IPS-15b (cell line): ENCODE measurements around the gene LGALS9B.
"Not testable (repeated sequence)": the region's sequence is repeated elsewhere in the genome, so short reads cannot be mapped to it uniquely, and the experiment has no call there.

ENCODE experiments used
- H3K27me3 ChIP-seq: one replicate; pipeline ENCODE4 v1.6.1; 2013; ENCODE audit warnings: low read length; ENCODE audit not compliant: control insufficient read depth, insufficient read depth
- H3K36me3 ChIP-seq: one replicate; pipeline ENCODE4 v1.6.1; 2013; ENCODE audit warnings: low read length; ENCODE audit not compliant: control insufficient read depth, insufficient read depth
- H3K4me1 ChIP-seq: one replicate; pipeline ENCODE4 v1.6.1; 2013; ENCODE audit warnings: mild to moderate bottlenecking, low read length; ENCODE audit not compliant: control insufficient read depth, insufficient read depth
- H3K4me3 ChIP-seq: one replicate; pipeline ENCODE4 v1.5.1; 2013; ENCODE audit warnings: low read depth, low read length
- H3K9ac ChIP-seq: one replicate; pipeline ENCODE4 v1.6.1; 2013; ENCODE audit warnings: low read depth, mild to moderate bottlenecking, low read length
- H3K9me3 ChIP-seq: one replicate; pipeline ENCODE4 v1.6.1; 2013; ENCODE audit warnings: mild to moderate bottlenecking, low read length; ENCODE audit not compliant: control insufficient read depth, insufficient read depth

Gene LGALS9B

DNA sequence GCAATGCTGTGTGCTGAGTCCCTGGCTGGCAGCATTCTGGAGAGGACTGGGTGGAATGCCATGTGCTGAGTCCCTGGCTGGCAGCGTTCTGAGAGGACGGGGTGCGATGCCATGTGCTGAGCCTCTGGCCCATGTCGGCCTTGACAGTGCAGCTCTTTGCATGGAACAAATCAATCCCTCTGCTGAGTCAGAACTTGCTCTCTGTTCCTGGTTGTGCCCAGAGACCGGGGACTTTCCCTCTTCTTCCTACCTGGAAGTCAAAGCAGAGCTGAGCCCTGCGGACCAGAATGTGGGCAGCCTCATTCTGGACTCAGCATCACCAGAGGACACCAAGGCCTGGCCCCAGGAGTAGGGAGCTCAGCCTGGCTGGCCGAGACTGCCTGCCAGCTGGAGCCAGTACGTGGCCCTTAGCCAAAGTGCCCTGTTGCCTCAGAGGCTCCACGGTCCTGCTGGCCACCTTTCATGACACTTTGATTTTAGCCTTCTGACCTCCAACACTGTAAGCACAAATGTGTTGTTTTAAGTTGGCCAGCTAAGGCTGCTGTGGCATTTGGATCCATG, 2.4 kb downstream of the LGALS9B start:
- H3K4me1 ChIP-seq = not testable (repeated sequence)

DNA sequence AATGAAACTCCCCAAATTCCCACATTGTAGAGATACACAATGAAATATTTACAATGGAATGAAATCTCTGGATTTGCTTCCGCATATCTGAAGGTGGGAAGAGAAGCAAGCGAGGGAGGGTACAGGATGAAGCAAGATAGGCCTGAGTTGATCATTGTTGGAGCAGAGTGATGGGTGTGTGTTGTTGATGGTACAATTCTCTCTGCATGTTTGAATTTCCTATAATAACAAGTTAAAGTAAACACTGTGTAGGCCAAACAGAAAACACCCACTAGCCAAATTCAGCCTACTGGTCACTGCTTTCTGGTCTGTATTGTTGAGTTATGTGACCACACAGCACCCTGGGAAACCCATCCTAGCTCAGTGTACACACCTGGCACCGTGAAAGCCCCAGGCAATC, 5.2 kb downstream of the LGALS9B start:
- H3K36me3 ChIP-seq, H3K4me3 ChIP-seq, H3K27me3 ChIP-seq, H3K9me3 ChIP-seq, H3K9ac ChIP-seq, H3K4me1 ChIP-seq: not testable (repeated sequence)

More for the DNA sequence above, 2.4 kb downstream of the LGALS9B start:
- H3K4me3 ChIP-seq, H3K36me3 ChIP-seq, H3K27me3 ChIP-seq, H3K9me3 ChIP-seq, H3K9ac ChIP-seq: not testable (repeated sequence)

DNA sequence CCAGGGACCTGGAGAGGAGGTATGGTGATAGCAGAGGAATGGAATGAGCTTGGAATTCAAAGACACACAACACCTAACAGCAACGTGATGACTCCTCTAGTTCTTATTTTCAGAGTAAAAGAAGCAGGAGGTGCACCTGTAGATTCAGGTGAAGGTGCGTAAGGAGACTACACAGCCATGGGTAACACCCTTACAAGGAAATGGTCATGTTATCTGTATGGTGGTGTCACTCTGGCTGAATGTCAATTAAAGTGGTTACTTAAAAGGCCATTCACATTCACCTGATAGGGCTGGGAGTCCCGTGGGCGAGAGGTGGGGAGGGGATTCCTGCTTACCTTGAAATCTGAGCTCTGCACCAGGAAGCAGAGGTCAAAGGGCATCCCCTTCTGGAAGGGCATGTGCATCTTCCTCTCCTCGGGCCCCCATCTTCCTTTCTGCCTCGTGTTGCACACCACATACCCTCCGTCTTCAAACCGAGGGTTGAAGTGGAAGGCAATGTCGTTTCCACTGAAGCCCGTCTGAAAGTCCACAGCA, 9.4 kb downstream of the LGALS9B start:
- H3K9me3 ChIP-seq, H3K4me1 ChIP-seq, H3K36me3 ChIP-seq, H3K27me3 ChIP-seq, H3K9ac ChIP-seq, H3K4me3 ChIP-seq: not testable (repeated sequence)

DNA sequence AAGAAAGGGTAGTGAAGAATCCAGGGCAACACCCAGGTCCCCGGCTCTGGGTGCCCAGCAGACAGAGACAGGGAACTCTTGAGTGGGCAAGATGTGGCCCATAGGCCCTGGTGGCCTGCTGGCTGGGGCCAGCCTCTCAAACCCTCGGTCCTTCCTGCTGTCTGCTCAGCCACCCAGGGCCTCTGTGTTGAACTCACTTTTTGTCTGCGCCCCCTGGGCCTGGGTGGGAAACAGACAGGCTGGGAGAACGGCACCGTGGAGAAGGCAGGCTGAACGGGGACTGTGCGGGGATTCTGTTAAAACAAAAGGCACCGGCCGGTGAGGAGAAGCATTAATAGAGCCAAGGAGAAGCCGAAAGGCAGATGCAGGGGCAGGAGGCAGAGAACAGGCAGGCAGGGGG, 12.2 kb downstream of the LGALS9B start:
- not testable (repeated sequence) for H3K9ac ChIP-seq, H3K4me1 ChIP-seq, H3K27me3 ChIP-seq, H3K36me3 ChIP-seq, H3K9me3 ChIP-seq, H3K4me3 ChIP-seq

DNA sequence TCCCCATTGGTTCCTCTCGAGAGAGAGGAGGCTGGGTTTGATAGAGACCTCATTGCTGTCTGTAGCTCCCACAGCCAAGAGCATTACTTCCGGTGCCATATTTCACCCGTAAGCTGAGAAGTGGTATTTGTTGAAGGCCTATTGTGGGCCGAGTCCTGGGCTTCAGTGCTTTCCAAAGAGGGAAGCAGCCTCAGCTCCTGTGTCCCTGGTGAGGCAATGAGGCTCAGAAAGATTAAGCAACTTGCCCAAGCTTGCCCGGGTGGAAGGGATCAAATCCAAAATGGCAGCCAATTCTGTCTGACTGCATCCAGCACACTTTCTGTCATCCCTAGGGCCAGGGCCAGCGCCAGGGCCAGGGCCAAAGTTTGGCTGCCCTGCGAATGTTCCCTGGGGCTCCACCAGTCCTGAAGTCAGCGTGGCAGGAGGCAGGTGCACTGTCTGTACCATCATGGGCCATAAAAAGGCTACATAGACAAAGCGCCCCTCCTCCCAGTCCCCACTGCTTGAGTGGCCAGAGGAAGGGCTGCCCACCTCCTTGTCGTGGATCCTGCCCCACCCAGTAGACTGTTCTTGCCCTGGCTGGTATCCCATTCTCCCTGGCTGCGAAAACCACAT, 13.4 kb downstream of the LGALS9B start:
- H3K9ac ChIP-seq, H3K36me3 ChIP-seq, H3K4me1 ChIP-seq, H3K9me3 ChIP-seq, H3K4me3 ChIP-seq, H3K27me3 ChIP-seq: not testable (repeated sequence)

DNA sequence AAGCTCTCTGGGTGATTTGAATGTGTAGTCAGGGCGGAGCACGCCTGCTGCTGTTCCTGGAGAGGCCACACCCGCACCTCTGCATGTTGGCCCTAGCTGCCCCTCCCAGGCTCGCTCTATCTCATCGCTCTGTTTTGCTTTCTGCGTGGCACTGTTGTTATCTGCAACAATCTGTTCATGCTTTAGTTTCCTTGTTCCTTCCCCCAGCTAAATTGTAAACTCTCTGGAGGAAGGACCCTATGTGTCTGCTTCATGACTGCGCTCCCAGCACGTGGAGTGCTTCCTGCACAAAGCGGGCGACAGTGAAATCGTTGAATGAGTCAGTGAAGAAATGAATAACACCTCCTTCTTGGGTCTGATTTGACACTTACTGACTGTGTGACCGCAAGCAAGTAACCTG, 16.5 kb downstream of the LGALS9B start:
- not testable (repeated sequence) for H3K36me3 ChIP-seq, H3K27me3 ChIP-seq, H3K4me1 ChIP-seq, H3K9me3 ChIP-seq, H3K9ac ChIP-seq, H3K4me3 ChIP-seq

DNA sequence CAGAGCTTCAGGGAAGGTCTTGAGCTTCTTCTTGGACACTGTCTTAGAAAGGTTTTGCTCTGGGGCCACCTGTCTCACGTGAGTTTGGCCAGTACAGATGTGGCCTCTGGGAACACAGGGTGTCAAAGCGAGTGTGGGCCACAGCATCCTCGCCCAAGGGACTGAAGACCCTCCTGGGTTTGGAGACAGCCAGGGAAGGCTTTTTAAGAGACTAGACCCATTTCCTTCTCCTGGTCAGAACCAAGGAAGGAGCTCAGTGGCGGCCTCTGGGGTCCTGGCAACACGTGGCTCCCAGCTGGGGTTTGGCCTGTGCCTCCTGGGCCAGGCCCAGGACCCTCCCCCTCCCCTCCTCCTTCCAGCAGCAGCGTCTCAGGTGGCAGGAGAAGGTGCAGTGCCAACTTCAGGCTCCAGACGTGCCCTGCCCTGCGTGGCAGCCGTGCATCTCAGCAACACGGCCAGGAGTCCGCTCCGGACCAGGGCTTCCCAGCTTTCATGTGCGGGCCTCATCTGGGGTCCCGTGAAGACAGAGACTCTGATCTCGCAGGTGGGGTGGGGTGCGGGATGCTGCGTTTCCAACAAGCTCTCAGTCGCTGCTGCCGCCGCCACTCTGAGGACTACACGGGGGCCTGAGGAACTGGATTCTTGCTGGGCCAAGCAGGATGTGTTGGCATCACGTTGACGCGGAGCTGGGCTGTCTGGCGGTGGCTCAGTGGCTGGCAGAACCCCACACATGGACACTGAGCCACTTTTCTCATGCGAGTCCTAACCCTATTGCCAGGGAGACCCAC, 19.6 kb downstream of the LGALS9B start:
- H3K27me3 ChIP-seq, H3K9me3 ChIP-seq, H3K9ac ChIP-seq, H3K4me1 ChIP-seq, H3K36me3 ChIP-seq, H3K4me3 ChIP-seq: not testable (repeated sequence)

DNA sequence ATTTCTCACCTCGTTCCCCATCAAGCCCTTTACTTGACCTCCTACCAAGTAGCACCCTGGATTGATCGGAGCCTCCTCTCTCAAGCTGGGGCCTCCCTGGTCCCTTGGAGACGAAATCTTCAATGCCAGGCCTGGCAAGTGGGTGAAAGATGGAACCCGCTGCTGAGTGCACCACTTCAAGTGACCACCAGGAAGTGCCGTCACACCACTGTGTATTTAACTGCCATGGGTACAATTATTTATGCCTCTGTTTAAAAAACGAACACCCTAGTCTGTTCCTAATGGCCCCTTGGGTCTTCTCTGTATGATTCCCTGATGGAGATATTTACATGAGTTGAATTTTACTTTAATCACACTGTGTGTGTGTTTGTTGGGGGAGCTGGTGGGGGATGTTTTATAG, 20.4 kb downstream of the LGALS9B start:
- H3K4me1 ChIP-seq, H3K9me3 ChIP-seq, H3K9ac ChIP-seq, H3K4me3 ChIP-seq, H3K27me3 ChIP-seq, H3K36me3 ChIP-seq: not testable (repeated sequence)

DNA sequence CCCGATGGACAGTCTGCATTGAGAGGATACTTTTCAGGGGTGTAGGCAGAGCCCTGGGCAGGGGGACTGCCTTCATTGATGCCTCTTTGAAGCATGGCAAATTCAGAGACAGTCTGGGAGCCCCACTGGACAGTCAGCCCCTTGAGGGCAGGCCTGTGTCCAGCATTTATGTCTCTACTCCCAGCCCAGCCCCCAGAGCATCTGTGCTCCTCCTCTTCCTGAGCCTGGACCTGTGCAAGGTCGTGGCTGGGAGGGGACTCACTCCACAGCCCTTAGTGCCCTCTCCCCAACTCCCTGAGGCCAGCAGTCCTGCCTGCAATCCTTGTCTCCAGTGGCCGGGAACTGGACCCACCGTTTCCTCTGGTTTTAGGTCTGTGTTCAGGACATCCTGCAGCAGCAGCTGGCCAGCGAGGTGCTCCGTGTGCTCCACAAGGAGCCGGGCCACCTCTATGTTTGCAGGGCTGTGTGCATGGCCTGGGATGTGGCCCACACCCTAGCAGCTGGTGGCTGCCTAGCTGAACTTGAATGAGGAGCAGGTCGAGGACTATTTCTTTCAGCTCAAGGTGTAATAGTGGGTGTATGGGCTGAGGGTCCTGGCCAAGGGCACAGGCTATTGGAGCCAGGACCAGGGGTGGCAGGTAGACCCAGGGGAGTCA, 22.6 kb downstream of the LGALS9B start:
- H3K4me1 ChIP-seq, H3K27me3 ChIP-seq, H3K4me3 ChIP-seq, H3K9ac ChIP-seq, H3K9me3 ChIP-seq, H3K36me3 ChIP-seq: not testable (repeated sequence)

DNA sequence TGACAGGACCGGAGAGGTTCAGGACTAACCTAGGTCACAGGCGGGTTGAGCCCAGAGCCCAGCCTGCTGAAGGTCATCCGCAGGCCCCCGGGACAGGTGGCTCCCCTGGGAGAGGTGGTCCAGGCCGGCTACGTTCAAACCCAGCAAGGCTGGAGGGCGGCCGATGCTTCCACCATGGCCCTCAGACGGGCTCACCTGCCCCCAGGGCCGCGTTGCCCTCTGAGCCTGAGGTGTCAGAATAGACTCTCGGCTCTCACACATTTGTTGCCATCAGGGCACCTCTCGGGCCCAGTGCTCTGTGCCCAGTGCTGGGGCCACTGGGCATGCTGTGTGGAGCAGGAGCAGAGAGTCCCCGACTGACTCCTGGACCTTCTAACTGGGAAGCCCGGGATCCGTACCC, 23.2 kb downstream of the LGALS9B start:
- not testable (repeated sequence) for H3K4me3 ChIP-seq, H3K4me1 ChIP-seq, H3K9me3 ChIP-seq, H3K27me3 ChIP-seq, H3K36me3 ChIP-seq, H3K9ac ChIP-seq

DNA sequence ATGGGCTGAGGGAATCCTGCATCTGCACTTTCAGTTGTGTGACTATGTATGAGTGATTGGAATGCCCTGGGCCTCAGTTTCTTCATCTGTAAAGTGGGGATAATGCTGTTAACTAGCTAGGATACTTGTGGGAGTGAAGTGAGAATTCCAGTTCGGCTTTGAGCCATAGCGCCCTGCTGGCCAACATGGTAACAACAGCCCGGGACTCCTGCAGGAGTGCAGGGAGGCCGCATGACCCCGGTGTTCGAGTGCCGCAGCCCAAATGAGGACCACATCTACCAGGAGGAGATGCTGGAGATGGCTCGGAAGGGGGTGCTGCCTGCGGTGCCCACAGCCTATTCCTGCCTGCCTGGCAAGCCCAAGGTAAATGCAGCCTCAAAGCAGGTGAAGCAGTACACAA, 23.7 kb downstream of the LGALS9B start:
- H3K36me3 ChIP-seq, H3K9ac ChIP-seq, H3K9me3 ChIP-seq, H3K27me3 ChIP-seq, H3K4me3 ChIP-seq, H3K4me1 ChIP-seq: not testable (repeated sequence)

DNA sequence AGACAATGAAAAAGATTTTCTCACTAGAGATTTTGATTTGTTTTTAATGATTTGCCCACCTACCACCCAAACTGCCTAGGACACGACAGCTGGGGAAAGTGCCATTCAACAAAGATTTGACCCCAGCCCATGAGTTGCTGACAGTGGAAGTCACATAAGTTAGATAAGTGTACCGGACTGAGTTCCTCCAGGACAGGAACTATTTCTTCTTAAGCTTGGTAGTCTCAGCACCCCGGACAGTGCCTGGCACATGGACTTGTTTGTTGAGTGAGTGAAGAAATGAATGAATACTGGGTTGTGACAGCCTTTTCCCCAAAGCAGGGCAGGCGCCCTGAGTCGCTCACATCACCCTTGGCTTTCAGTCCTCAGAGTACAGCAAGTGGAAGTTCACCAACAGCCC, 26.7 kb downstream of the LGALS9B start:
- not testable (repeated sequence) for H3K9ac ChIP-seq

More for the DNA sequence above, 26.7 kb downstream of the LGALS9B start:
- not testable (repeated sequence) for H3K9me3 ChIP-seq, H3K4me1 ChIP-seq, H3K27me3 ChIP-seq, H3K4me3 ChIP-seq, H3K36me3 ChIP-seq
